OCI-LY3 (cell line): ENCODE data around the gene WDR59.

Experiments
- H2AFZ ChIP-seq: fragments of 200-600, 300-600 bp; shearing (Covaris generic); 2 replicates; pipeline ENCODE4 v1.6.0; 2014; ENCODE audit warnings: antibody characterized with exemption, low read depth, low read length
- H3K27ac ChIP-seq: fragments of 200-600, 300-600 bp; sonication (generic); 2 replicates; pipeline ENCODE4 v1.5.1; 2014; ENCODE audit warnings: mild to moderate bottlenecking, low read length, moderate library complexity, mixed read lengths
- H3K27me3 ChIP-seq: fragments of 200-600, 300-600 bp; sonication (generic); 2 replicates; pipeline ENCODE4 v1.6.1; 2014; ENCODE audit warnings: low read depth, low read length, mixed read lengths
- H3K36me3 ChIP-seq: fragments of 200-600, 300-600 bp; sonication (generic); replicated peaks from 2 replicates; pipeline ENCODE3; 2014; ENCODE audit warnings: low read depth, low read length, mixed read lengths
- H3K4me1 ChIP-seq: fragments of 300-600, 200-600 bp; sonication (generic); 2 replicates; pipeline ENCODE4 v1.6.1; 2014; ENCODE audit warnings: low read length, mixed read lengths
- H3K4me2 ChIP-seq: fragments of 200-600, 300-600 bp; sonication (generic); 2 replicates; pipeline ENCODE4 v1.6.1; 2014; ENCODE audit warnings: low read length, mixed read lengths
- H3K4me3 ChIP-seq: fragments of 300-600, 200-600 bp; sonication (generic); 2 replicates; pipeline ENCODE4 v1.5.1; 2014; ENCODE audit warnings: antibody characterized with exemption, mild to moderate bottlenecking, low read length, moderate library complexity
- H3K79me2 ChIP-seq: fragments of 300-600, 200-600 bp; shearing (Covaris generic); 2 replicates; pipeline ENCODE4 v1.6.1; 2014; ENCODE audit warnings: mild to moderate bottlenecking, low read length, mixed read lengths
- H3K9ac ChIP-seq: fragments of 300-600, 200-600 bp; shearing (Covaris generic); 2 replicates; pipeline ENCODE4 v1.6.0; 2014; ENCODE audit warnings: mild to moderate bottlenecking, low read length, moderate library complexity
- H3K9me3 ChIP-seq: fragments of 200-600, 300-600 bp; shearing (Covaris generic); 2 replicates; pipeline ENCODE4 v1.6.1; 2014; ENCODE audit warnings: low read length, mixed read lengths; ENCODE audit not compliant: insufficient read depth
- H4K20me1 ChIP-seq: fragments of 200-600, 300-600 bp; sonication (generic); 2 replicates; pipeline ENCODE4 v1.6.1; 2016; ENCODE audit warnings: low read length, mixed read lengths; ENCODE audit not compliant: insufficient read depth
- EZH2phosphoT487 ChIP-seq: fragments of 200-600 bp; shearing (Covaris generic); IDR thresholded peaks from 2 replicates; pipeline ENCODE4 v1.6.1; 2018; ENCODE audit warnings: antibody characterized with exemption, mixed run types, low read depth
- TF ChIP-seq, protein P1 (sequence below): fragments of 200-600, 300-600 bp; sonication (generic); IDR thresholded peaks from 2 replicates; pipeline ENCODE4 v1.5.1; 2014; ENCODE audit warnings: antibody characterized with exemption, low read length, low read depth

Gene WDR59

DNA sequence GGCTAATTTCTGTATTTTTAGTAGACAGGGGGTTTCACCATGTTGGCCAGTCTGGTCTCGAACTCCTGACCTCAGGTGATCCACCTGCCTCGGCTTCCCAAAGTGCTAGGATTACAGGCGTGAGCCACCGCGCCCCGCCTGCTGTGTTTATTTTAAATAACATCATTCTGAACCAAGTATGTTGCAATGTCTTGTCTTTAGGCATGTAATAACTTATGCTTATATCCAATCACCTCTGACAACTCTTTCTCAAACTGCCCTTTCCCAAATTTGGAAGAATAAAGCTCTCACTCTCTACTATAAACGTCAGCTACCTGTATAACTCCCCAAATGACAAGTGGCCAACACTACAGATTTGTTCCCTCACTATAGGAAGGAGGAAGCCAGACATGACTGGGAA, 107.2 kb downstream of the WDR59 start:
- Histone ChIP-seq H4K20me1 (no peaks in the 10 kb centered on the region), H2AFZ (no peak overlapping the region), H3K27me3 (no peaks in the 10 kb centered on the region), H3K4me1 (no peaks in the 10 kb centered on the region), H3K36me3 (no peaks in the 10 kb centered on the region), H3K9me3 (no peaks in the 10 kb centered on the region), H3K79me2 (no peaks in the 10 kb centered on the region), H3K4me2 (no peak overlapping the region), H3K27ac (no peak overlapping the region), H3K9ac (no peak overlapping the region), H3K4me3 (no peak overlapping the region)
- TF ChIP-seq EZH2phosphoT487: no peak
- TF ChIP-seq, protein P1, sequence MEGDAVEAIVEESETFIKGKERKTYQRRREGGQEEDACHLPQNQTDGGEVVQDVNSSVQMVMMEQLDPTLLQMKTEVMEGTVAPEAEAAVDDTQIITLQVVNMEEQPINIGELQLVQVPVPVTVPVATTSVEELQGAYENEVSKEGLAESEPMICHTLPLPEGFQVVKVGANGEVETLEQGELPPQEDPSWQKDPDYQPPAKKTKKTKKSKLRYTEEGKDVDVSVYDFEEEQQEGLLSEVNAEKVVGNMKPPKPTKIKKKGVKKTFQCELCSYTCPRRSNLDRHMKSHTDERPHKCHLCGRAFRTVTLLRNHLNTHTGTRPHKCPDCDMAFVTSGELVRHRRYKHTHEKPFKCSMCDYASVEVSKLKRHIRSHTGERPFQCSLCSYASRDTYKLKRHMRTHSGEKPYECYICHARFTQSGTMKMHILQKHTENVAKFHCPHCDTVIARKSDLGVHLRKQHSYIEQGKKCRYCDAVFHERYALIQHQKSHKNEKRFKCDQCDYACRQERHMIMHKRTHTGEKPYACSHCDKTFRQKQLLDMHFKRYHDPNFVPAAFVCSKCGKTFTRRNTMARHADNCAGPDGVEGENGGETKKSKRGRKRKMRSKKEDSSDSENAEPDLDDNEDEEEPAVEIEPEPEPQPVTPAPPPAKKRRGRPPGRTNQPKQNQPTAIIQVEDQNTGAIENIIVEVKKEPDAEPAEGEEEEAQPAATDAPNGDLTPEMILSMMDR: no peak

DNA sequence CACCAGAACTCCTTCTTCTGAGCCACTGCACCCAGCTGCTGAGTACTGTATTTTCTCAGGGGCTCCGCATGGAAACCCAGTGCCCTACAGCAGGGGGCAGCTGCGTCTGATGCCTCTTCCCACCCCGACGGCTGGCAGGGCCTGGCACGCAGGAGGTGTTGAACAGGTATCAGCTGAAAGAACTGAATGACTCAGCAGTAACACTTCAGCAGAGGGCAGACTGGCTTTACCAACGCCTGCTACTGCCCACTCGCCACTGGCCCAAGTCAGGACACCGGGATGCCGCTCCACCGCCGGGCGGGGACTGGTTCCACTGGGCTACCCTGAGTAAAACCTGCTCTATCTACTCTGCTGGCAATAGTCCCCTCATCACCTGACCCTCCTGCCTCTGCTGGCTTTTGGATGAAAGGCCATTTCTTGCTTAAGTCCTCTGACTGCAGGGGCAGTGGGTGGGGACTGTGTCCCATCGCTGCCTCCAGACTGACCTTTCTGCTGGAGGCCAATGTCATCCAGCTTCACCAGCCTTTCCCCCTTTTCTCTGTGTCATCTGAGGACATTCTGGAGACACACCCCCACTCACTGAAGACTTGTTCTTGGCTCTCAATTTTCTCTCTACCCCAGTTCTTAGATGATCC, 109.9 kb downstream of the WDR59 start:
- H3K27me3 ChIP-seq: no peaks in the 10 kb centered on the region
- H3K79me2 ChIP-seq: no peaks in the 10 kb centered on the region
- H4K20me1 ChIP-seq: no peaks in the 10 kb centered on the region
- peaks cover 3% of the 10 kb centered on the region for H3K36me3 ChIP-seq
- H3K4me2 ChIP-seq: no peak overlapping the region
- no peak overlapping the region for H2AFZ ChIP-seq
- TF ChIP-seq, protein P1: no peak
- no peak for TF ChIP-seq EZH2phosphoT487
- no peak overlapping the region for H3K9ac ChIP-seq
- H3K27ac ChIP-seq: no peak overlapping the region
- H3K4me1 ChIP-seq: no peaks in the 10 kb centered on the region
- H3K4me3 ChIP-seq: no peak overlapping the region
- H3K9me3 ChIP-seq: no peaks in the 10 kb centered on the region

DNA sequence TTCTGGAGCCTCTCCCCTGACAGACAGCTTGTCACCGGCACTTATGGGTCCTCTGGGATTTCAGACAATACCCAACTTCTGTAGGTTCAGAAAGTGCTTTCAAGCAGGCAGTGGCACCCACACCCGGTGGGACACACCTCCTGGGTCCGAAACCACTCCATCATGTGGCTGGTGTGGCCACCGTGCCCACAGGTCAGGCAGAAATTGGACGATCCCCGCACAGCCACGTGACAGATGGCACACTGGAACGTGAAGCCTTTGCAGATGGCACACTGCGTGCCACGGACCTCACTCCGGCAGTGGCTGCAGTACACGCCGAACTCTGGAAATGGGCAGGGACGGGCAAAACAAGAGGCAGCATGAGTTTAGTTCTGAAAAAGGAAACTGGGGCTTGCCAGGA, 110.8 kb downstream of the WDR59 start:
- TF ChIP-seq, protein P1: no peak
- TF ChIP-seq EZH2phosphoT487: no peak
- H3K27ac ChIP-seq: no peak overlapping the region
- no peaks in the 10 kb centered on the region for H3K4me1 ChIP-seq
- no peaks in the 10 kb centered on the region for H3K9me3 ChIP-seq
- no peak overlapping the region for H3K4me2 ChIP-seq
- no peaks in the 10 kb centered on the region for H4K20me1 ChIP-seq
- H3K4me3 ChIP-seq: no peak overlapping the region
- H3K36me3 ChIP-seq: peaks cover 3% of the 10 kb centered on the region
- H2AFZ ChIP-seq: no peak overlapping the region
- no peaks in the 10 kb centered on the region for H3K27me3 ChIP-seq
- no peak overlapping the region for H3K9ac ChIP-seq
- H3K79me2 ChIP-seq: no peaks in the 10 kb centered on the region

DNA sequence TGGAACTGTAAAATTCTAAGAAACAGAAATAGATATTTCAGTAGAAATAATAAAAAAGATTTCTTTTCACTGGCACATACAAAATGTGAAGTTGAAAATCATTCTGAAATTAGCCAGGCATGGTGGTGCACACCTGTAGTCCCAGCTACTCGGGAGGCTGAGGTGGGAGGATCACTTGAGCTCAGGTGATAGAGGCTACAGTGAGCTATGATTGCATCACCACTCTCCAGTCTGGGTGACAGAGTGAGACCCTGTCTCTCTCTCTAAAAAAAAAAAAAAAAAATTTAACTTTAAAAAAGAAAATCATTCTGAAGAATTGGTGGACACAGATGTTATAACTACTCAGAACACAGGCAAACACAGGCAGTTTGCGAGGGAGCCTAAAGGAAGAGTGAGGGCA, 112.6 kb downstream of the WDR59 start:
- Histone ChIP-seq H4K20me1 (no peaks in the 10 kb centered on the region), H3K79me2 (no peaks in the 10 kb centered on the region), H3K9me3 (no peaks in the 10 kb centered on the region), H2AFZ (no peak overlapping the region), H3K9ac (no peak overlapping the region), H3K27me3 (no peaks in the 10 kb centered on the region), H3K4me1 (no peaks in the 10 kb centered on the region), H3K27ac (no peak overlapping the region), H3K36me3 (peaks cover 3% of the 10 kb centered on the region), H3K4me2 (no peak overlapping the region), H3K4me3 (no peak overlapping the region)
- TF ChIP-seq, protein P1: no peak
- no peak for TF ChIP-seq EZH2phosphoT487
